ENCODE data around the gene CORO2A.
A peak's percentile ranks its signal among the peaks of the same experiment; 100 is the strongest.
"Not testable (repeated sequence)": the region's sequence is repeated elsewhere in the genome, so short reads cannot be mapped to it uniquely, and the experiment has no call there.

The CORO2A gene

GRCh38 chr9:98135938-98136337, 56.5 kb downstream of the CORO2A start:
- no peak for DNase-seq (ENCODE audit: low read depth)

- no peak for DNase-seq (ENCODE audit: low read depth)
These were observed 56.9 kb downstream of the CORO2A start for GRCh38 chr9:98135558-98135934.

GRCh38 chr9:98134702-98135557, 57.5 kb downstream of the CORO2A start:
- DNase-seq (ENCODE audit: low read depth) = no peak

GRCh38 chr9:98132806-98133631, 59.4 kb downstream of the CORO2A start:
- no peak for DNase-seq (ENCODE audit: low read depth)

GRCh38 chr9:98132158-98132557, 60.3 kb downstream of the CORO2A start:
- DNase-seq (ENCODE audit: low read depth) = no peak

- DNase-seq (ENCODE audit: low read depth) = no peak
These were observed 61.7 kb downstream of the CORO2A start for GRCh38 chr9:98130576-98131228.

- DNase-seq (ENCODE audit: low read depth) = not testable (repeated sequence)
These were observed 62.4 kb downstream of the CORO2A start for GRCh38 chr9:98130060-98130459.

- no peak for DNase-seq (ENCODE audit: low read depth)
These were observed 63.0 kb downstream of the CORO2A start for GRCh38 chr9:98129451-98129881.

- DNase-seq (ENCODE audit: low read depth) = no peak
These were observed 64.1 kb downstream of the CORO2A start for GRCh38 chr9:98128316-98128715.

GRCh38 chr9:98127226-98127625, 65.2 kb downstream of the CORO2A start:
- no peak for DNase-seq (ENCODE audit: low read depth)

- no peak for DNase-seq (ENCODE audit: low read depth)
These were observed 67.6 kb downstream of the CORO2A start for GRCh38 chr9:98124637-98125426.

- DNase-seq (ENCODE audit: low read depth) = not testable (repeated sequence)
These were observed 68.3 kb downstream of the CORO2A start for GRCh38 chr9:98124091-98124490.

GRCh38 chr9:98121058-98121457, 71.4 kb downstream of the CORO2A start:
- no peak for DNase-seq (ENCODE audit: low read depth)

- no peak for DNase-seq (ENCODE audit: low read depth)
These were observed 72.0 kb downstream of the CORO2A start for GRCh38 chr9:98120476-98120875.

GRCh38 chr9:98118640-98119601, 73.5 kb downstream of the CORO2A start, which contains the start of gene TRIM14:
TSS of gene TRIM14 (minus strand) at chr9:98119222. CDS start at chr9:98119188, 34 bp downstream.
- DNase-seq (ENCODE audit: low read depth) = peak; percentile 19

GRCh38 chr9:98117984-98118639, 74.3 kb downstream of the CORO2A start:
- no peak for DNase-seq (ENCODE audit: low read depth)

- not testable (repeated sequence) for DNase-seq (ENCODE audit: low read depth)
These were observed 75.3 kb downstream of the CORO2A start for GRCh38 chr9:98117097-98117496.

GRCh38 chr9:98109052-98109451, 83.4 kb downstream of the CORO2A start:
- no peak for DNase-seq (ENCODE audit: low read depth)

GRCh38 chr9:98108531-98109031, 83.9 kb downstream of the CORO2A start:
- no peak for DNase-seq (ENCODE audit: low read depth)

GRCh38 chr9:98107926-98108325, 84.5 kb downstream of the CORO2A start:
- DNase-seq (ENCODE audit: low read depth) = no peak

Data from GM04504 (cell line).